Stimulated activated CD4-positive, alpha-beta T cell treated with anti-CD3 and anti-CD28 coated beads, Interleukin-12 subunit alpha, Interleukin-12 subunit beta, amount 100 ng/mL, for 24 hours (primary cell): ENCODE results near the gene LSP1.
"Not testable (repeated sequence)": the region's sequence is repeated elsewhere in the genome, so short reads cannot be mapped to it uniquely, and the experiment has no call there.

ENCODE experiments used
- DNase-seq, 2 experiments: peaks; one replicate each; pipeline ENCODE4 v3.0.0-alpha.2; 2020; ENCODE audit warnings: low read depth in 2 of 2

Gene LSP1

GRCh38 chr11:1864831-1865665, 12.2 kb downstream of the LSP1 start:
- DNase-seq, result no peak

GRCh38 chr11:1866226-1866625, 13.3 kb downstream of the LSP1 start:
- no peak for DNase-seq

- DNase-seq, result no peak
Measured at GRCh38 chr11:1866776-1867175, 13.9 kb downstream of the LSP1 start.

GRCh38 chr11:1867381-1867780, 14.5 kb downstream of the LSP1 start:
- DNase-seq, result no peak

GRCh38 chr11:1868056-1868635, 15.3 kb downstream of the LSP1 start:
- no peak for DNase-seq

- DNase-seq, result no peak
Measured at GRCh38 chr11:1868636-1869291, 15.9 kb downstream of the LSP1 start.

- no peak for DNase-seq
Measured at GRCh38 chr11:1869427-1870325, 16.8 kb downstream of the LSP1 start.

- no peak for DNase-seq
Measured at GRCh38 chr11:1870326-1870696, 17.4 kb downstream of the LSP1 start.

- no peak for DNase-seq
Measured at GRCh38 chr11:1870721-1871466, 18.0 kb downstream of the LSP1 start.

- DNase-seq, result no peak
Measured at GRCh38 chr11:1871531-1871930, 18.6 kb downstream of the LSP1 start.

- no peak for DNase-seq
Measured at GRCh38 chr11:1872267-1872985, 19.5 kb downstream of the LSP1 start.

GRCh38 chr11:1873048-1873812, 20.3 kb downstream of the LSP1 start:
- DNase-seq, result no peak

GRCh38 chr11:1873813-1874150, 20.9 kb downstream of the LSP1 start:
- not testable (repeated sequence) for DNase-seq

- DNase-seq, result not testable (repeated sequence)
Measured at GRCh38 chr11:1874441-1875092, 21.7 kb downstream of the LSP1 start.

GRCh38 chr11:1875093-1875850, 22.4 kb downstream of the LSP1 start:
- DNase-seq, result no peak

- not testable (repeated sequence) for DNase-seq
Measured at GRCh38 chr11:1875851-1876301, 23.0 kb downstream of the LSP1 start.

- no peak for DNase-seq
Measured at GRCh38 chr11:1876361-1877063, 23.6 kb downstream of the LSP1 start.
